Measurements from ENCODE around the gene RAB34.
A peak's percentile ranks its signal among the peaks of the same experiment; 100 is the strongest.

The RAB34 gene, protein sequence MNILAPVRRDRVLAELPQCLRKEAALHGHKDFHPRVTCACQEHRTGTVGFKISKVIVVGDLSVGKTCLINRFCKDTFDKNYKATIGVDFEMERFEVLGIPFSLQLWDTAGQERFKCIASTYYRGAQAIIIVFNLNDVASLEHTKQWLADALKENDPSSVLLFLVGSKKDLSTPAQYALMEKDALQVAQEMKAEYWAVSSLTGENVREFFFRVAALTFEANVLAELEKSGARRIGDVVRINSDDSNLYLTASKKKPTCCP

DNA sequence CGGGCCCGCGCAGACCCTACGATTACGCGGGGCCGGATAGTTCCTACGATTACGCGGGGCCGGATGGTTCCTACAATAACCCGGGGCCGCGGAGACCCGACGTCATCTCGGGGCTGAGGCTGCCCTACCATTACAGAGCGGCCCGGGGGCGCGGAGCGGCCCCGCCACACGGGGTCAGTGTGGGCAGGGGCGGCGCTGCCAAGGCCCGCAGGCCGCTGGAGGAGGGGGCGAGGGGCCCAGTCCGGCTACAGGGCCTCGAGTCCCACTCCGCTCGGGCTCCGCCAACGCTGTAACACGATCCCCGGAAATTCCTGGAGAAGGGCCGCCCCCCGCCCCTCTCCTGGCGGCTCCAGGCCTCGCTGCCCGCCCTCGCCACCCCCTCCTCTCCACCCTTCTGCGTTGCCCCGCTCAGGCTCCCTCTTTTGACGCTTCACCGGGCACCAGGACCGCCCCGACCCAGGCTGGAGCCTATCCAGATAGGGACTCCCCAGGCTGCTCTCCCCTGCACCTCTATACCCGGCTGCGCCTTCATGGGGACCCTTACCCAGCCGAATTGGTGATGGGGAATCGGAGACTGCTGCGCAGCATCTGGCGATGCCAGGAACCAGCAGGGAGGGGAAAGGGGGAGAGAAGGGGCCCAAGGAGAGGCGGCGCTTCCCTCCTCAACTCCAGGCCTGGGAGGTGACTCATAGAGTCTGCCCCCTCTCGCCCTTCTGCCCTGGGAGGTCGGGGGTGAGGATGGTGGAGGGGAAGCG lies at the start of gene RAB34:
RAB34 (minus strand) TSS at position 291 of the 755 bp plus-strand sequence. CDS start 602 bp downstream, outside the sequence.
- DNase-seq (ENCODE audit: low read depth): no peak

GRCh38 chr17:28765038-28765437 lies 47.4 kb upstream of the RAB34 start:
- DNase-seq (ENCODE audit: low read depth): no peak

GRCh38 chr17:28763804-28764266 lies 46.2 kb upstream of the RAB34 start:
- DNase-seq (ENCODE audit: low read depth): peak; percentile 66

DNA sequence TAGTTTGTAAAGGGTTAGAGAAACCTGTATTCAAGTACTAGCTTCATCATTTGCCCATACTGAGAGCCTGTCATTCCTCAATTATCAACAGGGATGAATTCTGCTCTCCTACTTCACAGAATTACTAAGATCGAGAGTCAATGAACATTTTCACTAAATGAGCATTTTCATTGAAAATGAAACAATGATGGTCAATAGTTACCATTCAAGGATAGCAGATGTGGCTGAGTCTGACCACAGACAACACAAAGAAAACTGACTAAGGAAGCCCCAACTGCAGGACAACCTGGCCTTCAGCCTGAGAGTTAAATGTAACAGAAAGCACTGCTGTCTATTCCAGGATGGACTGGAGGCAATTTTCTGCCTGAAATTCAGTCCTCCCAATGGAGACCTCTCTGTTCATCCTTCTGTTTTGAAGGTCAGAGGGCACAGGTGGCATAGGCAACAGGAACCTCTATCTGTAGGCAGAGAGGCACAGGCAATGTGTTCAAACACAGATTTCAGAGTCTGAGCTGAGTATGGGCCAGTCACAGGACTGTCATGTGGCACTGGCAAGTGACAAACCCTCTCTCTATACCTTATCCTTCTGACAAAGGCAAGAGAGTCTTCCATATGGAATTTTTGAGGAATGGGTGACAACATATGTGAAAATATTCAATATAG lies 45.6 kb upstream of the RAB34 start:
- no peak for DNase-seq (ENCODE audit: low read depth)

DNA sequence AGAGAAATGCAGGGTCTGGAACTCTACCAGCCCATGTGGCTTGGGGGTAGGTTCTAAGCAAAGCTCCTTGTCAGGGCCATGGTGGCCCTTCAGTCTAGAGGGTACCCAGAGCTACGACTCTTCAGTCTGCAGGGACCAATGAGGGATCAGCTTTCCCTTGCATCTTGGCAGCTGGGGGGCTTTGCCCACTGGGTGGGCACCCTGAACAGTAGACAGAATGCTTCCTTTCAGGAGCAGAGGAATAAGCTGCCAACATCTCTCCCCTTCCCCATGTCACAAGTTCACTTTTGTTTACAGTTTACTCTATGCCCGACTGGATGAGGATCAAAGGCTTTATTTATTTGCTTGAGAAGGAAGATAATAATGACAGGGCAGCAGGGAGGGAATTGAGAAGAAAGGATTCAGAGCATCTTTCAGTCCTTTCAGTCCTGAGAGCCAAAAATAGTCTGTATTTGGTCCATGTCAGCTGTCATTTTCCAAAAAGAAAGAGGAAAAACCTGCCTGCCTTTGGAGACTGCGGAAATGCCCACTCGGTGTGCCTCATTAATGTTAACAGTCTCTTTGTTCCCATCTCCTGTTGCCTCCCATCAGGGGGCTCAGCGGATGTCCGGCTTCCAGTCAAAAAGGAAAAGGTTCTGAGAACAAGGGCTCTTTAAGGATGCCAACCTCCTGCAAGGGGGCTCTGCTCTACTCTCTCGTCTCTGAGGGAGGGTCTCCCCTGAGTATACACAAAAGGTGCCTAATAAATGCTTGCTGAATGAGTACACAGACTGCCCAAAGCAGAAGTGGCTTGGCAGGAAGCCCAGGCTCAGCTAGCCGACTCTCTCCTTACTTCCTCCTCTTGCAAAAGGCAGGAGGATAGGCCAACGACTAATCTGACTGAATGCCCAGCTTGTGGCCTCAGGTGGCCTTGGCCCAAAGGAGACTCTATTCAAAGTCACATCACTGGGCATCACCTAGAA lies 43.2 kb upstream of the RAB34 start:
- no peak for DNase-seq (ENCODE audit: low read depth)

- no peak for DNase-seq (ENCODE audit: low read depth)
These were observed 41.7 kb upstream of the RAB34 start for GRCh38 chr17:28759256-28759865.

DNA sequence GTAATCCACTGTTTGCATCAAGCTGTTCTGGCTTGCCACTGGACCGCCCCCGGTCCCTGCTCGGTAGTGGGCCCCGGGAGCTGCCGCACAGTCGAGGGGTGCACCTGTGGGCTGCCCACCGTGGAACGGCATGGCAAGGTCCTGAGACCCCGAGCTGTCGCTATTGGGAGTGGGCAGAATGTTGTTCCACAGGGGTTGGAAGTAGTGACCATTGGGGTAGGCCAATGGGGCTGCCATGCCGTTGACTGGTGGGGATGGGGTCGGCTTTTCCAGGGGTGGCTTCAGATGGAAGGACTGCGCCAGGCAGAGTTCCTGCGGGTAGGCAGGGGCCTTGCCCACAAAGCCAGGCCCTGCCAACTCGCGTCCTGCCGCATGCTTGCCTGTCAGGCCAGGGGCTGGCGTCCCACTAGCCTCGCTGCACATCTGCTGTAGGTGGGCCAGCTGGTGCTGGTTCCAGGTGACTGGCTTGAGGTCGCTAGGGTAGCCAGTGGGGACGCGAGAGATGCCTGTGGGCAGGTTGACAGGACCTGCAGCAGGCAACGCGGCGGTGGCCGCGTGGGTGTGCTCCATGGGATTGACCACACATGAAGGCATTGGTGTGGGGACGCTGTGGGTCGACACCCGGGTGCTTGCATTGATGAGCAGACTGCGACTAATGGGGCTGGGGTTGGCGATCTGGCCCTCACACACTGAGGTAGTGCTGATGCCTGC lies 40.9 kb upstream of the RAB34 start:
- DNase-seq (ENCODE audit: low read depth): no peak

- no peak for DNase-seq (ENCODE audit: low read depth)
These were observed 38.6 kb upstream of the RAB34 start for GRCh38 chr17:28756049-28756804.

- DNase-seq (ENCODE audit: low read depth): no peak
These were observed 37.8 kb upstream of the RAB34 start for GRCh38 chr17:28755486-28755885.

DNA sequence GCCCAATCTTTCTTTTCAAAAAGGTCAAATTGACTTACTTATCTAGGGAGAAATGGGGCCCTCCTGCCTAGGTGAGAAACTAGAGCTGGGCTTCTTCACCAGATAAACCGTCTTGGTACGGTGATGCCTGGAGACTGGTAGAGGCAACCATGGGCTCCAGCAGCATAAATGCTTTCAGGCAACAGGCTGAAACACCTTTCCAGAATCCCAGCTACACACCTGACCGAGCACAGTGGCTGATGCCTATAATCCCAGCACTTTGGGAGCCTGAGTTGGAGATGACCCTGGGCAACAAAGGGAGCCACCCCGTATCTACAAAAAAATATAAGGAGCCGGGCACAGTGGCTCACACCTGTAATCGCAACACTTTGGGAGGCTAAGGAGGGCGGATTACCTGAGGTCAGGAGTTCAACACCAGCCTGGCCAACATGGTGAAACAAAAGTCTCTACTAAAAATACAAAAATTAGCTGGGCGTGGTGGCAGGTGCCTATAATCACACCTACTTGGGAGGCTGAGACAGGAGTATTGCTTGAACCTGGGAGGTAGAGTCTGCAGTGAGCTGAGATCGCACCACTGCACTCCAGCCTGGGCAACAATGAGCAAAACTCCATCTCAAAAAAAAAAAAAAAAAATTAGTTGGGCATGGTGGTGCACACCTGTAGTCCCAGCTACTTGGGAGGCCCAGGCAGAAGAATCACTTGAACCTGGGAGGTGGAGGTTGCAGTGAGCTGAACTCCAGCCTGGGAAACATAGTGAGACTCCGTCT lies 34.1 kb upstream of the RAB34 start:
- DNase-seq (ENCODE audit: low read depth): no peak

GRCh38 chr17:28750178-28751047 lies 32.7 kb upstream of the RAB34 start:
- peak; percentile 79 for DNase-seq (ENCODE audit: low read depth)

GRCh38 chr17:28749516-28750177 lies 32.0 kb upstream of the RAB34 start:
- no peak for DNase-seq (ENCODE audit: low read depth)

- DNase-seq (ENCODE audit: low read depth): no peak
These were observed 31.3 kb upstream of the RAB34 start for GRCh38 chr17:28748852-28749515.

GRCh38 chr17:28747801-28748750 lies 30.4 kb upstream of the RAB34 start:
- no peak for DNase-seq (ENCODE audit: low read depth)

- DNase-seq (ENCODE audit: low read depth): no peak
These were observed 29.5 kb upstream of the RAB34 start for GRCh38 chr17:28747051-28747691.

All from stimulated activated CD8-positive, alpha-beta memory T cell treated with anti-CD3 and anti-CD28 coated beads, Interleukin-4, amount 100 ng/mL, for 24 hours (primary cell).